Measurements from ENCODE around the gene RIOK3. TPM values are rescaled to one million over a fixed set of nuclear protein-coding genes. Genes with fewer than 3 reads are reported as not detected.

Gene RIOK3
- total RNA-seq, 2 donors from 2014 or later, result 103 to 142 TPM

Other genes starting within 250 kb of the RIOK3 start
- 10 to 100 TPM; 64.0 to 72.2 TPM for gene RMC1, start 50.2 kb downstream of the RIOK3 start, total RNA-seq
- gene NPC1, start 133.2 kb downstream of the RIOK3 start, total RNA-seq, result 10 to 100 TPM; 43.5 to 45.8 TPM
- under 1 TPM; 0.25 to 0.26 TPM for gene ANKRD29, start 209.6 kb downstream of the RIOK3 start, total RNA-seq
- under 1 TPM in 1 of 2 donors, not detected in 1; 0.07 TPM for gene LAMA3, start 236.2 kb downstream of the RIOK3 start, total RNA-seq